K562 (cell line): ENCODE data around the gene FARP2. TPM values are rescaled to one million over a fixed set of nuclear protein-coding genes. Genes with fewer than 3 reads are reported as not detected.

Experiments used
- FOXK1 ChIP-seq: sonication (generic); formaldehyde crosslinking; IDR thresholded peaks from 2 replicates; pipeline ENCODE4 v1.8.0; 2022; ENCODE audit warnings: missing genetic modification reagents, mild to moderate bottlenecking, borderline replicate concordance
- GABPB1 ChIP-seq: sonication (generic); formaldehyde crosslinking; IDR thresholded peaks from 2 replicates; pipeline ENCODE4 v1.8.0; 2022; ENCODE audit warnings: mild to moderate bottlenecking, missing genetic modification reagents
- HDAC1 ChIP-seq, 2 experiments: fragments of 450-650 bp; IDR thresholded peaks; 2 replicates each; pipeline ENCODE4 v1.6.1; 2016 to 2017; ENCODE audit warnings: inconsistent platforms in 1 of 2, mild to moderate bottlenecking in 1 of 2, moderate library complexity in 1 of 2
- MAZ ChIP-seq, 2 experiments: fragments of 450-650 bp in 1 of 2; sonication (generic) in 1 of 2; formaldehyde crosslinking; IDR thresholded peaks in 1 of 2; conservative IDR thresholded peaks in 1 of 2; 2 replicates each; pipeline versions ENCODE4 v1.4.0 to v1.5.0; 2020; ENCODE audit warnings: mild to moderate bottlenecking in 1 of 2, missing genetic modification reagents in 1 of 2
- NR1H2 ChIP-seq: sonication (generic); formaldehyde crosslinking; IDR thresholded peaks from 2 replicates; pipeline ENCODE4 v1.4.0; 2020; ENCODE audit warnings: mild to moderate bottlenecking, missing genetic modification reagents
- NR3C1 ChIP-seq: sonication (generic); formaldehyde crosslinking; IDR thresholded peaks from 2 replicates; pipeline ENCODE4 v1.8.1; 2022; ENCODE audit warnings: missing genetic modification reagents
- PTRF ChIP-seq: fragments of 450-650 bp; IDR thresholded peaks from 2 replicates; pipeline ENCODE4 v1.6.1; 2016; ENCODE audit warnings: mild to moderate bottlenecking, missing genetic modification characterization, missing compliant biosample characterization
- RBFOX2 ChIP-seq: fragments of 200-400 bp; formaldehyde crosslinking; IDR thresholded peaks from 2 replicates; pipeline ENCODE4 v1.6.1; 2017; ENCODE audit warnings: low read depth, mild to moderate bottlenecking, low read length, moderate library complexity
- SMAD4 ChIP-seq: fragments of 250-450 bp; sonication (Bioruptor Pico); conservative IDR thresholded peaks from 2 replicates; pipeline ENCODE4 v1.8.0; 2021; ENCODE audit warnings: inconsistent platforms, mild to moderate bottlenecking, moderate library complexity
- SRSF3 ChIP-seq: fragments of 200-400 bp; formaldehyde crosslinking; IDR thresholded peaks from 2 replicates; pipeline ENCODE4 v1.6.1; 2016; ENCODE audit warnings: mild to moderate bottlenecking, low read length, moderate library complexity; ENCODE audit not compliant: insufficient read depth
- TEAD4 ChIP-seq, 2 experiments: sonication (generic) in 1 of 2; formaldehyde crosslinking in 1 of 2; IDR thresholded peaks; 2 replicates each; pipeline versions ENCODE4 v1.6.1 to v1.8.0; 2012 to 2022; ENCODE audit warnings: borderline replicate concordance in 1 of 2, inconsistent platforms in 1 of 2, low read length in 1 of 2, mild to moderate bottlenecking in 1 of 2, missing genetic modification reagents in 1 of 2
- YBX1 ChIP-seq: fragments of 450-650 bp; IDR thresholded peaks from 2 replicates; pipeline ENCODE4 v1.7.1; 2016; ENCODE audit warnings: mild to moderate bottlenecking
- ZNF609 ChIP-seq: sonication (generic); formaldehyde crosslinking; IDR thresholded peaks from 2 replicates; pipeline ENCODE4 v1.8.1; 2023; ENCODE audit warnings: missing genetic modification reagents, mild to moderate bottlenecking, borderline replicate concordance
- ZNF644 ChIP-seq: fragments of 200-800 bp; sonication (Bioruptor generic); IDR thresholded peaks from 2 replicates; pipeline ENCODE4 v1.6.1; 2016; ENCODE audit warnings: low read depth, missing genetic modification characterization, missing compliant biosample characterization
- polyA plus RNA-seq, 8 experiments: library from polyadenylated mRNA; depleted of rRNA in 4 of 8; stranded (reverse) in 5 of 8; unstranded in 3 of 8; fragments of >200 nt; fragmentation: Nextera tagmentation in 2 of 8; fragmentation: Illumina TruSeq in 1 of 8; extraction: Ambion mirVana in 2 of 8; extraction: Trizol in 1 of 8; gene quantifications; 2 replicates each; pipeline versions ENCODE4 v1.2.1 to v1.2.3, GENCODE V29; 2011 to 2014; ENCODE audit warnings: inconsistent platforms in 1 of 8, missing spikeins in 1 of 8
- total RNA-seq, 7 experiments: library from RNA; depleted of rRNA in 6 of 7; stranded (reverse); fragments of >200 nt in 6 of 7; fragmentation: Illumina TruSeq in 2 of 7; extraction: Trizol in 2 of 7; gene quantifications; 2 replicates each; pipeline versions ENCODE4 v1.2.1 to v1.2.3, GENCODE V29; 2011 to 2021; ENCODE audit warnings: low replicate concordance in 1 of 7
- TF ChIP-seq, protein P1 (sequence below): fragments of 250-450 bp; sonication (Bioruptor Pico); IDR thresholded peaks from 2 replicates; pipeline ENCODE4 v1.5.0; 2020; ENCODE audit warnings: mild to moderate bottlenecking, borderline replicate concordance
- TF ChIP-seq, protein P2 (sequence below): sonication (generic); formaldehyde crosslinking; IDR thresholded peaks from 2 replicates; pipeline ENCODE4 v1.8.0; 2022; ENCODE audit warnings: missing genetic modification reagents, mild to moderate bottlenecking, moderate library complexity, borderline replicate concordance

Gene FARP2
- total and polyA plus RNA-seq, 9 of the 15 experiments (the other 6 are each of a cell fraction or from before 2014, with no cell fraction given): 4.1 to 38.1 (median 21.1) TPM

DNA sequence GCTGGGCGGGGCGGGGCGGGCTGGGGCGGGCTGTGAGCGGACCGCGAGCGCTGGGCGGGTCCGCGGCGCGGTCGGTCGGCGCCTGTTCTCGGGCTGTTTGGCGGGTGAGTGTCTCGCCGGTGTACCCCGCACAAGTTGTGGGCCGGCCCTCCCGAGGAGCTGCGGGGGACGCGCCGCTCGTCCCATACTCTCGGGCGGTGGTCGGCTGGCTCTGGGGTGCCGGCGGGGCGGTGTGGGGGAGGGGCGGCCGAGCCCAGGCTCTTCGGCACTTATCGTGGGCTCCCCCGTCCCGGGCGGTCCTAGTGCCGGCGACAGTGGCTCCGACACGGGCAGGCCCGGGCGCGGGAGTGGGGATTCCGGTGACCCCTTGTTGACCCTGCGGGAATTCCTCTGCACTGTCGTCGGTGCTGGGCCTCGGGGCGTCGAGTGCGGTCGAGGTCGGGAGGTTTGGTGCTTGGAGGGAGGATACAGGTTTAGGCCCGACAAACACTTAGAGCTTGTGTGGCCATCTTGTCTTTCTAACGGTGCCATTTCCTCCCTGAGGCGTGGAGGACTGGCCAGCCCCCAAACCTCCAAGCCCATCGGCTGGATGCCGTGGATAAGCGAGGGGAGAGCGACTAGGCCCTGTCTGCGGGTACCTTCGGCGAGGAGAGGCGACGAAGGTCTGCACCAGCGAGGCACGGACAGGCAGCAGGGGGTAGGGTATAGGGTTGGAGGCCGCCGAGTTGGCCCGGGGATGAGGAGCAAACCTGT is 40.0 kb upstream of the FARP2 start, which contains the start of gene SEPTIN2 (continued):
- peak; percentile 78 for TF ChIP-seq RBFOX2
- TF ChIP-seq GABPB1 (CRISPR knock-in tag): peak; percentile 15; the same call in 1 of the 2 replicates
- TF ChIP-seq SRSF3: 0 out of 2 replicates have a peak, but pooled peaks have one; percentile 40
- 0 out of 2 replicates have a peak, but pooled peaks have one; percentile 10 for TF ChIP-seq TEAD4 (IDR thresholded peaks at IDR 0.05; ENCODE audit: low read length)
- TF ChIP-seq TEAD4 (CRISPR knock-in tag; IDR thresholded peaks at IDR 0.05; ENCODE audit: borderline replicate concordance): no peak
- no peak for TF ChIP-seq YBX1
- no peak for TF ChIP-seq NR3C1
- TF ChIP-seq NR1H2: no peak
- TF ChIP-seq HDAC1 (IDR thresholded peaks at IDR 0.05): peak in 1 of 2 experiments; percentile 38; a peak in 1 of 4 replicates
- TF ChIP-seq ZNF644 (tag): no peak
- TF ChIP-seq, protein P1, sequence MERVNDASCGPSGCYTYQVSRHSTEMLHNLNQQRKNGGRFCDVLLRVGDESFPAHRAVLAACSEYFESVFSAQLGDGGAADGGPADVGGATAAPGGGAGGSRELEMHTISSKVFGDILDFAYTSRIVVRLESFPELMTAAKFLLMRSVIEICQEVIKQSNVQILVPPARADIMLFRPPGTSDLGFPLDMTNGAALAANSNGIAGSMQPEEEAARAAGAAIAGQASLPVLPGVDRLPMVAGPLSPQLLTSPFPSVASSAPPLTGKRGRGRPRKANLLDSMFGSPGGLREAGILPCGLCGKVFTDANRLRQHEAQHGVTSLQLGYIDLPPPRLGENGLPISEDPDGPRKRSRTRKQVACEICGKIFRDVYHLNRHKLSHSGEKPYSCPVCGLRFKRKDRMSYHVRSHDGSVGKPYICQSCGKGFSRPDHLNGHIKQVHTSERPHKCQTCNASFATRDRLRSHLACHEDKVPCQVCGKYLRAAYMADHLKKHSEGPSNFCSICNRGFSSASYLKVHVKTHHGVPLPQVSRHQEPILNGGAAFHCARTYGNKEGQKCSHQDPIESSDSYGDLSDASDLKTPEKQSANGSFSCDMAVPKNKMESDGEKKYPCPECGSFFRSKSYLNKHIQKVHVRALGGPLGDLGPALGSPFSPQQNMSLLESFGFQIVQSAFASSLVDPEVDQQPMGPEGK (CRISPR knock-in tag): no peak
- TF ChIP-seq SMAD4 (CRISPR knock-in tag): peak; percentile 39
- no peak for TF ChIP-seq PTRF (tag)
- TF ChIP-seq MAZ (CRISPR knock-in tag; conservative IDR thresholded peaks at IDR 0.05 in 1 of 2, IDR thresholded peaks at IDR 0.05 in 1 of 2): peak in 1 of 2 experiments; percentile 64; a peak in 2 of 4 replicates
- peak; percentile 78; the same call in 1 of the 2 replicates for TF ChIP-seq FOXK1 (CRISPR knock-in tag)
- TF ChIP-seq, protein P2, sequence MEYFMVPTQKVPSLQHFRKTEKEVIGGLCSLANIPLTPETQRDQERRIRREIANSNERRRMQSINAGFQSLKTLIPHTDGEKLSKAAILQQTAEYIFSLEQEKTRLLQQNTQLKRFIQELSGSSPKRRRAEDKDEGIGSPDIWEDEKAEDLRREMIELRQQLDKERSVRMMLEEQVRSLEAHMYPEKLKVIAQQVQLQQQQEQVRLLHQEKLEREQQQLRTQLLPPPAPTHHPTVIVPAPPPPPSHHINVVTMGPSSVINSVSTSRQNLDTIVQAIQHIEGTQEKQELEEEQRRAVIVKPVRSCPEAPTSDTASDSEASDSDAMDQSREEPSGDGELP (CRISPR knock-in tag): 0 out of 2 replicates have a peak, but pooled peaks have one; percentile 21
- 0 out of 2 replicates have a peak, but pooled peaks have one; percentile 4 for TF ChIP-seq ZNF609 (CRISPR knock-in tag)
